ENCODE data around the gene SIX2. TPM values are rescaled to one million over a fixed set of nuclear protein-coding genes. Genes with fewer than 3 reads are reported as not detected.
A peak's percentile ranks its signal among the peaks of the same experiment; 100 is the strongest.

Gene SIX2
- total and polyA plus RNA-seq, 2 of the 13 experiments (the other 11 are each of a cell fraction or from before 2014, with no cell fraction given) = not detected

GRCh38 chr2:44997963-44998362 is 11.3 kb downstream of the SIX2 start:
- Histone ChIP-seq H3K4me2 (ENCODE audit: low read depth, low read length) (no peak overlapping the region), H3K9me3 (ENCODE audit: low read length) (no peaks in the 10 kb centered on the region), H2AFZ (ENCODE audit: low read length) (no peak overlapping the region), H3K4me3 (replicated peaks in 1 of 3; ENCODE audit: insufficient read depth in 1 of 3, low read depth in 2 of 3, low read length in 3 of 3) (no peak overlapping the region), H3K4me1 (ENCODE audit: insufficient read depth, low read length) (no peaks in the 10 kb centered on the region), H3K27me3 (ENCODE audit: control insufficient read depth in 1 of 2, insufficient read depth in 2 of 2, low read length in 2 of 2) (peaks cover 4 to 51% of the 10 kb centered on the region in 2 experiments; a peak in 4 of 5 replicates), H3K9ac (ENCODE audit: insufficient read depth, low read depth, low read length) (no peak overlapping the region), H3K36me3 (replicated peaks in 1 of 2; ENCODE audit: control insufficient read depth in 1 of 2, insufficient read depth in 2 of 2, low read length in 2 of 2) (no peaks in the 10 kb centered on the region), H3K79me2 (ENCODE audit: insufficient read depth, low read length) (no peaks in the 10 kb centered on the region), H4K20me1 (ENCODE audit: insufficient read depth, low read length) (no peaks in the 10 kb centered on the region), H3K27ac (ENCODE audit: extremely low read length, insufficient read depth, low read length) (no peak overlapping the region)
- POLR2A ChIA-PET = no interaction called here
- CTCF ChIA-PET (ENCODE audit: low intra/inter-chr PET ratio, low total read pairs) = no interaction called here
- intact Hi-C loops (cut with micrococcal nuclease; ENCODE audit: unreplicated experiment) (no loop called here), in situ Hi-C loops (cut with HindIII; ENCODE audit: extremely low pct_ligation_motif_present, low pct_unique_long_range_greater_than_20kb) (no loop called here)
- 0 out of 2 replicates have a peak, but pooled peaks have one; percentile 33 for TF ChIP-seq NFYB (CRISPR knock-in tag; IDR thresholded peaks at IDR 0.05)
- TF ChIP-seq ZMAT3 (CRISPR knock-in tag; conservative IDR thresholded peaks at IDR 0.05) = no peak
- DNase-seq (ENCODE audit: low spot score) (no peak), ATAC-seq (no peak), FAIRE-seq (no peak)
- WGBS (ENCODE audit: low lambda C conversion rate) = 0% methylated on average over 1 of the region's 1 CpG
- BruUV-seq (replicated peaks) = no TSS peak

GRCh38 chr2:44996356-44996755 is 12.9 kb downstream of the SIX2 start:
- ATAC-seq (no peak), FAIRE-seq (no peak), DNase-seq (ENCODE audit: low spot score) (no peak)
- intact Hi-C loops (cut with micrococcal nuclease; ENCODE audit: unreplicated experiment) = no loop called here
- ChIA-PET CTCF (ENCODE audit: low intra/inter-chr PET ratio, low total read pairs) (no interaction called here), POLR2A (no interaction called here)
- in situ Hi-C loops (cut with HindIII; ENCODE audit: extremely low pct_ligation_motif_present, low pct_unique_long_range_greater_than_20kb) = no loop called here
- Histone ChIP-seq H4K20me1 (ENCODE audit: insufficient read depth, low read length) (no peaks in the 10 kb centered on the region), H3K4me2 (ENCODE audit: low read depth, low read length) (no peak overlapping the region), H3K4me3 (replicated peaks in 1 of 3; ENCODE audit: insufficient read depth in 1 of 3, low read depth in 2 of 3, low read length in 3 of 3) (no peak overlapping the region), H3K27me3 (ENCODE audit: control insufficient read depth in 1 of 2, insufficient read depth in 2 of 2, low read length in 2 of 2) (peaks cover 1 to 39% of the 10 kb centered on the region in 2 experiments; a peak in 4 of 5 replicates), H3K36me3 (replicated peaks in 1 of 2; ENCODE audit: control insufficient read depth in 1 of 2, insufficient read depth in 2 of 2, low read length in 2 of 2) (no peaks in the 10 kb centered on the region), H2AFZ (ENCODE audit: low read length) (no peak overlapping the region), H3K9me3 (ENCODE audit: low read length) (no peaks in the 10 kb centered on the region), H3K9ac (ENCODE audit: insufficient read depth, low read depth, low read length) (no peak overlapping the region), H3K27ac (ENCODE audit: extremely low read length, insufficient read depth, low read length) (no peak overlapping the region), H3K4me1 (ENCODE audit: insufficient read depth, low read length) (no peaks in the 10 kb centered on the region), H3K79me2 (ENCODE audit: insufficient read depth, low read length) (no peaks in the 10 kb centered on the region)
- BruUV-seq (replicated peaks) = no TSS peak
- 18% methylated on average over 6 of the region's 6 CpGs for whole genome bisulfite sequencing (ENCODE audit: low lambda C conversion rate)
- TF ChIP-seq GZF1 (CRISPR knock-in tag; IDR thresholded peaks at IDR 0.05) = no peak
- TF ChIP-seq ZNF354B (CRISPR knock-in tag; IDR thresholded peaks at IDR 0.05) = no peak
- no peak for TF ChIP-seq THAP9 (CRISPR knock-in tag; IDR thresholded peaks at IDR 0.05; ENCODE audit: borderline replicate concordance)
- no peak for TF ChIP-seq TCF7 (IDR thresholded peaks at IDR 0.05; ENCODE audit: low read depth)
- TF ChIP-seq ZNF709 (CRISPR knock-in tag; IDR thresholded peaks at IDR 0.05) = no peak
- no peak for TF ChIP-seq CC2D1A (CRISPR knock-in tag; IDR thresholded peaks at IDR 0.05)
- no peak for TF ChIP-seq ZNF782 (CRISPR knock-in tag; IDR thresholded peaks at IDR 0.05; ENCODE audit: borderline replicate concordance)
- no peak for TF ChIP-seq JUN (CRISPR knock-in tag; IDR thresholded peaks at IDR 0.05)
- TF ChIP-seq CEBPG (CRISPR knock-in tag; IDR thresholded peaks at IDR 0.05) = no peak
- TF ChIP-seq KLF13 (CRISPR knock-in tag; IDR thresholded peaks at IDR 0.05) = no peak
- no peak for TF ChIP-seq ZFP36L2 (CRISPR knock-in tag; IDR thresholded peaks at IDR 0.05)
- TF ChIP-seq ZSCAN5A (CRISPR knock-in tag; IDR thresholded peaks at IDR 0.05; ENCODE audit: borderline replicate concordance) = no peak

Data from HepG2 (cell line).